Iris pigment epithelial cell (primary cell): ENCODE results near the gene TLX1.

Experiments used
- DNase-seq: peaks from one replicate; pipeline ENCODE4 v3.0.0-alpha.2; 2011; ENCODE audit warnings: low read depth

Gene TLX1

DNA sequence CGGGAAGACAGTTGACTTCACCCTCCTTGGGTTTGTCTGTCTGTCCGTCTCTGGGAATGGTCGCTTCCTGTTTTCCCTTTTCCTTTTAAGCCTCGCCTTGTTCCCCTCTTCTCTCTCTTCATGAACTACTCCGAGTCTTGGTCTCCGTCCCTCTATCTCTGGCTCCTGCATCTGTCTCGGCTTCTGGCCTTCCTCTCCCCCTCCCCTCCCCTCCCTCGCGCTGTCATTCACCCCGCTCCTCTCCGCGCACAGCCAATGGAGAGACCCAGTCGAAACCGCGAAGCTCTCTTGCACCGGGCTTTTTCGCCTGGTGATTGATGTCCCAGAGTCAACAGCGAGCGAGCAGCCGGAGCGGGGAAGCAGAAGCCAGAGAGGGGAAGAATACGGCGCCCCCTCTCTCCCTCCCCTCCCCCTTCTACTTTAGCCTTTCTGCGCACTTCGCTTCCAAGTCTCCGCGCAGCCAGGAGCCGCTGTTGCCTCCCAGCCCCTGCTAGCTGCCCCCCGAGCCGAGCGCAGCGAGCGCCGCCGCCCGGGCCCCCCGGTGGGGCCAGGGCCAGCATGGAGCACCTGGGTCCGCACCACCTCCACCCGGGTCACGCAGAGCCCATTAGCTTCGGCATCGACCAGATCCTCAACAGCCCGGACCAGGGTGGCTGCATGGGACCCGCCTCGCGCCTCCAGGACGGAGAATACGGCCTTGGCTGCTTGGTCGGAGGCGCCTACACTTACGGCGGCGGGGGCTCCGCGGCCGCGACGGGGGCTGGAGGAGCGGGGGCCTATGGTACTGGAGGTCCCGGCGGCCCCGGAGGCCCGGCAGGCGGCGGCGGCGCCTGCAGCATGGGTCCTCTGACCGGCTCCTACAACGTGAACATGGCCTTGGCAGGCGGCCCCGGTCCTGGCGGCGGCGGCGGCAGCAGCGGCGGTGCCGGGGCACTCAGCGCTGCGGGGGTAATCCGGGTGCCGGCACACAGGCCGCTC is at the start of gene TLX1:
TSS of gene TLX1 (plus strand) at position 317 of the 978 bp plus-strand sequence. CDS start at position 559, 242 bp downstream.
- DNase-seq = no peak

DNA sequence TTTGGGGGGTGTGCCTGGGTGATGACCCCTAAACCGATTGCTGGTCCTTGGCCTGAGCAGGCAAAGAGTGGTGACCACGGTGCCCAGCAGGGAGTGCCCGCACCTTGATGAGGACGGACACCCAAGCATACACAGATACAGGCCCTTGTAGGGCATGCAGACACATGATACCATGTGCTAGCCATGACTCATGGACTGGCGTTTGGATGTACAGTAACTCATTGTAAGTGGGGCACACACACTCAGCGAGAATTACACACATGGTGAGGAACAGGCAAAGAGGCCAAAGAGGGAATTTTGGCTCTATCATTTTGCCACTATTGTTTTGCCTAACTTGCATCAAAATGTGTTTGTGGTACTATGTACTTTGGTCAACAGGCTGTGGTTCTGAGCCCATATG is 45.3 kb upstream of the TLX1 start:
- DNase-seq = no peak

DNA sequence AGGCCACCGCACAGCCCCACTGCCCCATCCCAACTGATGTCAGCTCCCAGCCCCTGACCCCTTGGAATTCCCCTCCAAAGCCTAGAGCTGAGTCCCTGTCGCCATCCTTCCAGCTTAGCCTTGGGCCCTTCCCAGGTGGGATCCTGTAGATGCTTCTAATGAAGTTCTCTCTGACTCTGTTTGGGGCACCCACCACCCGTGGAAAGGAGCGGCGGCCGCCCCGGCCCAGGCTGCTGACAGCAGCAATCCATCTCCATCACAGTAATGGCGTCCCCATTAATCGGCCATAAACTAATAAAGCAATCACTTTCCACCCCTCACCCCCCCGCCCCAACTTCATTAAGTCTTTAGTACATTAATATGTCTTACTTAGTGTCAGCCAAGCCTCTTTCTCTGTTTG is 43.7 kb upstream of the TLX1 start:
- DNase-seq = no peak

DNA sequence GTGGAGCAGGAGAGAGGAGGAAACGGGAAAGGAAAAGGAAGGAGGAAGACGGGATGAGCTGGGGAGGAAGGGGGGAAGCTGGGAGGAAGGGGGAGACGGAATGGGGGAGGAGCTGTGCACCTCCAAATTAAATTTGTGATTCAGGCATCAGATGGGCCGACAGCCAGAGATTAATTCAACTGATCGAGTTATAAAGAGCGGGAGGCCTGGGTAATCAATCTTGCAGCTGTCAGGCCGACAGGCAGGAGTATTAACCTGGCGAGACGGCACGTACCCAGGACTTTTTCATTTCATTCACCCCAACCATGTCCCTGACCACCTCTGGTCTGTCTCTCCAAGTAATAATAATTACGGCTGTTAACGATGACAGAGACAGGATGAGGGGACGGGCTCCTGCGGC is 43.1 kb upstream of the TLX1 start:
- no peak for DNase-seq

DNA sequence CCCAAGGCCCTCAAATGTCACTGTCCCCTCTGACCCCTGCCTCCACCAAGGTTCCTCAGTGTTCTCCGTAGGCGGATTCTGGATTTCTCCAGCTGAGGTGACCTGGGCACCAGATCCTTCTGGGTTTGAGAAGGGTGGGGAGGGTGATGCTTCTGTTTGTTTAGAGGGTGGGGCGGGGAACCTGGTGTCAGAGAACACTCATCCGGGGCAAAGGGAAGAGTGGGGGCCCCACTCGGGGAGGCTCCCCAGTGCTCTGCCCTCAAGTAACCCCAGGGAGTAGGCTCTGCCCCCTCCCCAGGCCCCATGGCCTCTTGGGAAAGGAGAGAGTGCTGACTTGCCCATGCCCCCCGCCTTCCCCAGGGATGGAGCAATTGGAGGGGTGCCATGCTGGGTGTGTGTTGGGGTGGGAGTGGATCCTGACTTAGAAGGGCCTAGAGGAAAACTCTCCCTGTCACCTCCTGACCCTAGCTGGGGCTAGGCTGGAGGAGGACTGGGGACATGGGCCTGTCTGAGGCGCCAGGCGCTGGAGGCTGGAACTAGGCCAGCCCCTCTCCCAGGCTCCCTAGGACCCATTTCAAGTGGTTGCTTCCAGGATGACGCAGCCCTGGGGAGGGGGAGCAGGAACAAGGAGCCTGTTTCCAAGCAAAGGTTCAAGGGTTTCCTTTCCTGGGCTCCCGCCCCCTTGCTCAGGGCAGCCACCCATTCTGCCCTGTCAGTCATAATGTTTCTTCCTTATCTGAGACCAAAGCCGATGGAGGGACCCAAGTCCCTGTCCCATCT is 41.4 kb upstream of the TLX1 start:
- no peak for DNase-seq

DNA sequence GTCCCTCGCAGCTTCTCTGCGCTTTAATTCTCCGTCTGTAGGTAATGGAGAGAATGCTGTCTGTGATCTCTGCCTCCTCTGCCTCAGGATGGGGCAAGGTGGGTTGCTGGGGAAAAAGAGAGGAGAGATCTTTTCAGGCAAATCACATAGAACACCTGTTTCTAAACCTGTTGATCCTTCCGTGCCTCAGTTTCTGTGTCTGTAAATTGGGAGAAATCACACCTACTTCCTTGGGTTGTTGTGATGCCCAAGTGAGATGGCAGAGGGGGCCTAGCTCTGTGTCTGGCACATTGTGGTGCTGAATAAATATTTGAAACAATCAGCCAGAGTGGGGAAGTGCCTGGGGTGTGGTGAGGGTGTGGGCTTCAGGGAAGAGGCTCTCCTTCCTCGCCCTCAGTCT is 40.5 kb upstream of the TLX1 start:
- no peak for DNase-seq

DNA sequence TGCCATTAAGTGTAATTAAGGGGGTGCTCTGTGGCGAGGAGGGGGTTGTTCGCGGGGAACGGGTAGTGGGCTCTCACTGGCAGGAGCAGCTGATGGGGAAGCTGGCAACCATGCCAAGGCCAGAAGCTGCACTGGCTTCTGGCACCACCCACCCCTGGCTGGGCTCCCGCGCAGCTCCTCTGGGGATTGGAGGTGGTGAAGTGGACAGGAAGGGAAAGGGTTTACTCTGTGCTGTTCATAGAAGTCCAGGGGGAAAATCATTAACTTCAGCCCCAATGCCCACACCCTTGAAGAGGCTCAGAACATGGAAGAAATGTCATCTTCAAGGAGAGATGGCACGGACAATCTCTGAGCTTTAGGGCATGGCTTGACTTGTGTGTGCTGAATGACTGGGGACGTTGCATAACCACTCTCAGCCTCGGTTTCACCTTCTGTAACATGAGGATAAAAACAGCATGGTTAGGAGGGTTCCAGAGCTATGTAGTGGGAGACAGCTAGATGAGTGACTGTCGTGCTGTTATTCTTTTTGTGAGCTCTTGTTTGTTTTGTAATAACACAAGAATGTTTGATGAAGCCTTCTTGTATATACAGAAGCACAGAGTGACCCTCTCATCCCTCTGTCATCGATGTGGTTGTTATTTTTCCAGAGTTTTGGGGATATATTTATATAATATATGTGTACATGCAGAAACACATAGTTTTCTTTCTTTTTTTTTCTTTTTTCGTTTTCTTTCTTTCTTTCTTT is 39.4 kb upstream of the TLX1 start:
- DNase-seq = no peak

DNA sequence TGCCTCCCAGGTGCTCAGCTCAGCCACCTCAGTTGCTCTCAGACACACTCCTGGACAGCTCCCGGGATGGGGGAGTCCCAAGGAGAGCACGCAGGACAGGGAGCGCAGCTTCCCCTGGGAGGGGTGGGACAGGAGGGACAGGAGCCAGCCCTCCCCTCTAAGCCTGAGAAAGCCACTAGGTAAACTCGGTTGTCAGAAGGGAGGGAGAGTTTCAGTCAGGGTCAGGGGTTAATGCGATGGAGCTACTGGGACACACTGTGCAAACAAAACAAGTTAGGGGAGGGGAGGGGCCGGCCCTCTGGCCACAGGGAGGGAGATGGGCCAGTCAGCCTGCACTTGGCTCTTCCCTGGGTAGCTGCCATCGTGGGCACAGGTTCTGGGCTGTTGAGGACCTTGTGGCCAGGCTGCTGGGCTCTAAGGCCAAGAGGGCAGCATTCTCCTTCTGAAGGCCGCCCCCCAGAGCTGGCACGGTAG is 38.2 kb upstream of the TLX1 start:
- no peak for DNase-seq

DNA sequence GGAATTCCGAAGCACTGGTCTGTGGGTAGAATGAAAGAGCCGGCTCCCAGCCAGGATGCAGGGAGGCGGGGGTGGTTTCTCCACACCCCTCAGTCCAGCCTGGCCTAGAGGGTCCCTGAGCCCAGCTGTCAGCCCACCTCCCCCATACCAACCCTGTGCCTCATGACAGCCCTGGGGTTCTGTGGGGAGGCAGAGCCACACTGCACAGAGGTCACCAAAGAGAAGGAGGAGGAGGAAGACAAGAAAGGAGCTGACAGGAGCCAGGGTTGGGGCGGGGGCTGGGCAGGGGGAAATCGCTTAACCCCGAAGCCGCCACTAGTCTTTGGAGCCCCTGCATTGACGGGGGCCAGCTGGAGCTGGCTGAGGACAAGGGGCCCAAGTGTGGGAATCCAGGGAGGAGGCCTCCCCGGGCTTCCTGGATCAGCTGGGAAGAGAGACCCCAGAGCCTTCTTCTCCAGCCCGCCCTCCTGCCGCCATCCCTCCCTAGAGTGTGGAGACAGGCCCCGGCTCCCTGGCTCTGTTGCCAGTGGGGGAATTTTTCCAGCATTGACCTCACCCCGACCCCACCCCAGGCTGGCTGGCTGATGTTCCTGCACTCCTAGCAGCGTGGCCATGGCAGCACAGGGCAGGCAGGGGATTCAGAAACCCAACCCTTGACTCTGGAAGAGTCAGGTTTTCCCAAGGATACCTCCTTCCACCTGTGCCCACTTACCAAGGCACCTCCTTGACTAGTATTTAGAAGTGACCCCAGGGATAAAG is 36.8 kb upstream of the TLX1 start:
- DNase-seq = no peak

DNA sequence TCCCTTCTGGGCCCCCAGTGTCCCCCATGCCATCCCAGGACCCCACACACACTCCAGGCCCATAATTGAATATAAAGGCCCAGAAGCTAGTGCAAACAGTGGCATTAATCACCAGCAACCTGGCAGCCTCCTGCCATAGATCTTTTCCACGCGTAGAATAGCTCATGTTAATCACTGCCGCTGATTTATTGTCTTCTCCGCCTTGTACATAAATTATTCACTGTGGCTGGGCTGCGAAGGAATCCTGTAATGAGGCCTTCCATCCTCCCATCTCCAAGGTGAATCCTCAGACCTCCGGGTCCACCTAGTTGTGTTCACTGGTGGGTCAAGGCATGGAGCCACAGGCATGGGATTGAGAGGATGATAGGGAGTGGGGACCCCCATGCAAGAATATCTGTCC is 36.1 kb upstream of the TLX1 start:
- DNase-seq = no peak

DNA sequence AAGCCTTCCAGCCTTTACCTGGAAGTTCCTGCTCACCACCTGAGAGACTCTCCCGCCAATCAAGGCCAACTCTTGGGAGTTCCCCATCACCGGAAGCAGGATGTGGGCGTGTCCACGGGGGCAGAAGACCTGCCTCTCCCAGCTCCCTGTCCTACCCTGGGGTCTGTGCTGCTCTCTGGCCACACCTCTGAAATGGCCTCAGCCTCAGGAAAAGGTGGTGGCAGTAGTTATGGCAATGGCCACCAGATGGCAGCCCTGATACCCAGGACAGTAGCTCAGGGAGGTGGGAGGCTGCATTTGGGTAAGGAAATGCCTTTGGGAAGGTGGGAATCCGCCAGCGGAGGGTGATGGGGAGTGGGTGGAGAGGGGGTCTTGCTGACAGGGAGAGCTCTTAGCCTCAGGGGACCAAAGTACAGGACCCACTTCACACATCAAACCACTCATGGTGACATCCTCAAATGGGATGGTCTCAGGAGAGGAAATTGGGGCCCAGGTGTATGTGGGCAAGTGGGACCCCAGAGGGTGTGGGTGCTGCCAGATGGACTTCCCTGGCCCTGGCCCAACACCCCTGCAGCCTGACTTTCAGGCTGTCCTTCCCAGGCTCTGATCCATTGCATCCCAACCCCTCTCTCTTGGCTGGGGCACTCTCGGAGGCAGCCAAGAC is 35.4 kb upstream of the TLX1 start:
- peak; percentile 38 for DNase-seq

DNA sequence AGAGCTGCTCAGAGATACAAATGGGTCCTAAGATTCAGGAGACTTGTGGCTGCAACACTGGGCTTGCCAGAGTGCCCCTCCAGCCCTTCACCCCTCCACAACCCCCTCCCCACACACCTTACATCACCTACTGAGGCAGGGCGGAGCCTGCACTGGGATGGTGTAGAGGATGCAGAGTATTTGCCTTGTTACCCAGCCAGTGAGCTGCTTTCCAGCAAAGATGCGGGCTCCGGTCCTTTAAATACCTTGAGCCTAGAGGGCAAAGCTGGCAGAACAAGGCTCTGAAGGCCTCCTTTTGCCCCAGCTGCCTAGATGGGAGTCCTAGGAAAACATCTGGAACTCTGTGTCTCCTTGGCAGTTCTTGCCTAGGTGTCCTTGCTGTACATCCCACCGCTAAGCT is 34.7 kb upstream of the TLX1 start:
- DNase-seq = no peak

DNA sequence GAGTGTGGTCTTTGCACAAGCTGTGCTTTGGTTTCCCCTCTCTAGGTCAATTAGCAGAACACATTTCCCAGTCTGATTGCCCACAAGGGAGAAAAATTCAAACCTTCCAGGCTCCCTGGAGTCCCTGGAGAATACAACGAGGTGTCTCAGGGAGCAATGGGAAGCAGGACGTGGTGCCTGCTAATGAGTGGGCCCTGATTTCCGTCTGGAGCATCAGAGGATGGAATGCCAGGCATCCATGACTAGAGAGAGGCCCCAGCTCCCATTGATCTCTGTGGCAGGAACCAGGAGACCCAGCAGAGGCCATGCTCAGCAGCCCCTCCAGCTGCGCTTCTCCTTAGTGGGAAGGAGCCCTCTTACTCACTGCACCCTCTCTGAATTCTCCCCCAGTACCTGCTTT is 33.2 kb upstream of the TLX1 start:
- DNase-seq = no peak

DNA sequence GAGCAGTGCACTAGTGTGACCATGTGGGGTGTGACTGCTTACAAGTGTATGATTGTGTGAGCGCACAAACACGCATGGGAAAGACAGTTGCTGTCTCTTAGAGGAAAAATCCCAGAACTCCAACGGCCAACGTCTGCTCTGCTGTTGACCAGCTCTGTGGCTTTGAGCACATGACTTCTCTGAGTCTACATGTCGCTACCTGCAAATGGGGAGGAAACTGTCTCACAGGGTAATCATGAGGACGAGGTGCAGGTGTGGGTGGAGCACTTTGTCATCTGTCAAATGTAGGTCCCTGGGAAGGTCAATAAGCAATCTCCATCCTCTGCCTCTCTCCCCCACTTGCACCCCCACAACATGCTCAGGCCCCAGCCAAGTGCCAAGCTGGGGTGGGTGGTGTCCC is 31.2 kb upstream of the TLX1 start:
- no peak for DNase-seq

DNA sequence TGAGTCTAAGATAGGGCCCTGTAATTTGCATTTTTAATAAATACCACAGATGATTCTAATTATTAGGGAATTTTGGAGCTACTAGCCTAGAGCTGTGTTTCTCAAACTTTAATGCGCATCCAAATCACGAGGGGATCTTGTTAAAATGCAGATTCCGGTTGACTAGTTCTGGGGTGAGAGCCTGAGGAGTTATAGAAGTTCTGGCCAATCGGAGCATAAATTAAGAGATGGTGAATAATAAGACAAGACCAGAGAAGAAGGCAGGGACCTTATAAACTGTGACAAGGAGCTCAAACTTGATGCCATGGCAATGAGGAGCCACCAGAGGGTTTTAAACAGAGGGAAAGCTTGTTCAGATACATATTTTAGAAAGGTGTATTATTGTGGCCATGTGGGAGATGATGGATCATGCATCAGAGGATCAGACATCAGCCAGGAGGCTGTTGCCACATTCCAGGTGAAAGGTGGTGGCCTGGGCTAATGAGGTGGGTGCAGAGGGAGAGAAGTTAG is 29.7 kb upstream of the TLX1 start:
- DNase-seq = no peak

DNA sequence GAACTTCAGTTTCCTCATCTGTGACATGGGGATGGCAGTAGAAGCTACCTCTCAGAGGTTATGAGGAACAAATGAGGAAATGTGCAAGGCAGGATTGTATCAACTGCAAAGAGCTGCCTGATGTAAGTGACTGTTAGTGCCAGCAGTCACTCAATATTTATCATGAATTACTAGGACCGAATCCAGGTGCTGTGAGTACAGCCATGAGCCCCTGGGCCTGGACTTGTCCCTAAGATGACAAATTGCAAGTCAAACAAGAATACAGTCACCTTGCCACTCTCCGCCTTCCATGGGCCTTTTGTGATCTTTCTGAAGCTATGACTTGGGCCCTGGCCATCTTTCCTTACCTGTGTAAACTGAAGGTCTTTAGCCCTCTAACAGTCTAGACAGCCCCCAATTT is 27.7 kb upstream of the TLX1 start:
- DNase-seq = no peak

DNA sequence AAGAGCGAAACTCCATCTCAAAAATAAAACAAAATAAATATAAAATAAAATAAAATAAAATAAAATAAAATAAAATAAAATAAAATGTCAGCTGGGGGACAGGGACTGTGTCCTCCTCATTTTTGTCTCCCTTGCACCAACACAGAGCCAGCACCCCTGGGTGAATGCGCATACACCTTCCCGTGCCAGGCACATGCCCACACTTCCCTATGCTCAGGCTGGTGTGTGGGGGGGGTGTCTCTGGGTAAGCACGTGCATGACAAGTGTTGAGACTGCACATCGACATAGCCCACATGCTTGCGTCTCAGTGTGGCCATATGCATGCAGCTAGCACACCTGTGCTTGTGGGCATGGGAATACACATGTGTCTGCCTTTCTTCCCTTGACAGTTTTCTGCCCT is 24.7 kb upstream of the TLX1 start:
- no peak for DNase-seq

DNA sequence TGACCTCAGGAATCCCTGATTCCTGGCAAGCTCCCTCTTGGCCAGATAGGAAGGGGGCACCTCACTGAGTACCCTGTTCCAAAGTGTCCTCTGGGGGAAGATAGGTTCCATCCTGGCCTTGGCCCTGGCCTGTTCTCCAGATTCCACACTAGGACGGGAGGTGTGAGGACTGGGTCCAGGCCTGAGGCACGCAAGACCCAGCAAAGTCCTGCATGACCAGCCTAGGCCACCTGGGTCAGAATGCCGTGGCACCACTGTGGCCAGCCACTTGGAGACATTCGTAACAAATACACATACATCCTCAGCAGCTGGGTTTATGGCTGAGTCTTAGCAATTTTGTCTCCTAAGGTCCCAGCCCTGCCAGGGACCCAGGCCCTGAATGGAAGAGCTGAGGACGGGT is 23.3 kb upstream of the TLX1 start:
- DNase-seq = no peak

DNA sequence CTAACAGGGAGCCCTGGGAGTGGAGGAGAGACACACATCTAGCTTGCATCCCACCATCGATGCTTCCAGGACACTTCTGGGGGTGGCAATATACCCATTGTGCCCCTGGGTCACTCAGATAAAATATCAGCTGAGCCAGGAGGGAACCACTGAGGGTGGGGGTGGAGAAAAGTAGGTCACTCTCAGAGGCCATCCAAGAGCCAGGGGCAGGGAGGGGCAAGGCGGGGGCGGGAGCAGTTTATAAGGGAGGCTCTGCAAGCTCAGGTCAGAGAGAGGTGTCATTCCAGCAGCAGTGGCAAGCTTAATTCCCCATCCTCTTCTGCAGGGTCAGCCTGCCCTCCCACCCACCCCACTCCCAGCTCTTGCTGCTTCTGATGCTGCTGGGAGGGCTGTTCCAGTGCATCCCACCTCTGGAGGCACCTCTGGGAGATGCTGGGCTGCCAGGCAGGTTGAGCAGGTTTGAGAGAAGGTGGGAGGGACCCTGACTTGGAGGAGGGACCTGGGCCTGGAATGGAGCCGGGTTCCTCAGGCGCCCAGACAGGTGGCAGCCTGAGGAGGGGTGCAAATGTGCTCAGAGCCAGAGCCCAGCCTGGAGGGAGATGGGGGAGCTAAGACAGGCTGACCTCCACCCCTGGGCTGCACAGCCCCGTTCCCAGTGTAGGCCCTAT is 20.1 kb upstream of the TLX1 start:
- DNase-seq = no peak

DNA sequence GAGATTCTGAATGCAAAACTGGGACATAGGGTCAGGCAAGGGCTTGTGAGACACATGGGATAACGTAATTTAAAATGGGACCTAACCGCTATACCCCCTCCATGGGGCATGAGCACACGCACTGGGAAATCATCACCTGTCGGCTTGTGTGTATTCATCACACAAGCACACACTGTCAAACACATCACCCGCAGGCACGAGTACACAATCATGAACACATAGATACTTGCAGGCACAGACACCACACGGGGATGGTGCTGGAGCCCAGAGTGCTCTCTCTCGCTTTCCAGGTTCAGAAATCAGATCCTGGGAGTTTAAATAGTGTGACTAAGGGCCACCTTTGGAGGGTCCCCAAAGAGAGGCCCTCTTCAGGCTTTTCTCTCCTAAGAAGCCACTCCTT is 19.6 kb upstream of the TLX1 start:
- DNase-seq = no peak
